Activated CD4-positive, alpha-beta T cell treated with anti-CD3 and anti-CD28 coated beads for 4 hours (primary cell): ENCODE data around the gene PPFIA1.
"Not testable (repeated sequence)": the region's sequence is repeated elsewhere in the genome, so short reads cannot be mapped to it uniquely, and the experiment has no call there.

ENCODE experiments used
- DNase-seq, 2 donors: peaks; one replicate each; pipeline ENCODE4 v3.0.0-alpha.2; 2020

The PPFIA1 gene

DNA sequence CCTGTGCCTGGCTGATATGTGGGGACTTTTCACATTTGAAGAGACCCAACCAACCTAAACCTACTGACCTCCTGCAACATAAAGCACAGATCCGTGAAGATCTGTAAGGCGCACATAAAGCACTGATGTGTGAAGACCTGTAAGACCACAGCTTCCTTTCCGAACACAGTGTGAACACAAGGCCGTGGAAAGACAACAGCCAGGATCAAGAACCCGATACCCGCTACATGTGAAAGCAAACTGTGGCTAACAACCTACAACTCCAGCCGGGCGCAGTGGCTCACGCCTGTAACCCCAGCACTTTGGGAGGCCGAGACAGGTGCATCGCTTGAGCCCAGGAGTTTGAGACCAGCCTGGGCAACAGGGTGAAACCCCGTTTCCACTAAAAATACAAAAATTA, 17.6 kb upstream of the PPFIA1 start:
- no peak for DNase-seq

DNA sequence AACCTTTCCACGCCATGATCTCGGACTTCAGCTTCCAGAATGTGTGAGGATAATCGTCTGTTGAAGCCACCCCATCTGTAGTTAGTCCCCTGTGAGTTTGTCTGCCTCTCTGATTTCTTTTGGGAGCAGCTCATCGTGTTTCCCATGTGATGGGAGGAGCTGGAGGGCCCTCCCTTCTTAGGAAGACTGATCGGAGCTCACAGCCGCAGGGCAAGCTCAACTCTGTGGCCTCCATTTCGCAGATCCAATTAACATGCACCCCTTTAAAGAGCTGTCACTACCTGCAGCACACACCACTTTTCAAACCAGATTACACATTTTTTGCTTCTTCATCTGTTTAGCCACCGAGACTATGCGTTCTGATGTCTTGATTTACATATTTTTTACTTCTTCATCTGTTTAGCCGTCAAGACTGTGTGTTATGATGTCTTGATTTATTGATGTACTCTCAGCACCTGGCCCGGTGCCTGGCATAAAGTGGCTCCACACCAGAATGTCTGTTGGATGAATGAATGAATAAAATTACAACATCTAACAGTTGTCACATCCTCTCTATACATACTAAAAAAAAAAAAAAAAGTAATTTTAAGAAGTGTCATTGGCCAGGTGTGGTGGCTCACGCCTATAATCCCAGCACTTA, 14.9 kb upstream of the PPFIA1 start:
- DNase-seq: no peak

DNA sequence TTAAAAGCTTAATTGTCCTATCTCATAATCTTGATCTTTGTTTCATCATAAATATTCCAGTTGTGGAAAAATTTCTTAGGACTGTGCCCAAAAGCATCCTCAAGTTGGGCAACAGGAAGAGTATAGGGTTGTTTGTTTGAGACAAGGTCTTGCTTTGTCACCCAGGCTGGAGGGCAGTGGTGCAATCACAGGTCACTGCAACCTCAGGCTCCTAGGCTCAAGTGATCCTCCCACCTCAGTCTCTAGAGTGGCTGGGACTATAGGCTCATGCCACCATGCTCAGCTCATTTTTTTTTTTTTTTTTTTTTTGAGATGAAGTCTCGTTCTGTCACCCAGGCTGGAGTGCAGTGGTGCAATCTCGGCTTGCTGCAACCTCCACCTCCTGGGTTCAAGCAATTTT, 11.4 kb upstream of the PPFIA1 start:
- not testable (repeated sequence) for DNase-seq

DNA sequence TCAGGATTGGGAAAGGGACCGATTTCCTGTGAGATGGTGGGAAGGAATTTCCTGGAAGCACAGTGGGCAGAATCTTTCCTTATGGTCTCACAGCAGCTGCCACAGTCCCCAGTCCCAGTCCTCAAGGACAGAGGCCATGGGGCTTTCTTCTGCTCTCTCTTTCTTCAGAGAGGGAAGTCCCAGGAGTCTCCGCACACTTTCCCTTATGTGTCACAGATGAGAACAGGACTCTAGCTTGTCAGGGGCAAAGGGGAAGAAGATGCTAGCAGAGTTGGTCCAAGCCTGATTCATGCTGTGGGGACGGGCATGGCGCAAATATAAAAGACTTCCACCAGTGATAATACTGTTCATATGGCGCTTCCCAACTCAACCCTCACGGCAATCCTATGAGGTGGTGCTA, 7.5 kb upstream of the PPFIA1 start:
- DNase-seq: no peak

DNA sequence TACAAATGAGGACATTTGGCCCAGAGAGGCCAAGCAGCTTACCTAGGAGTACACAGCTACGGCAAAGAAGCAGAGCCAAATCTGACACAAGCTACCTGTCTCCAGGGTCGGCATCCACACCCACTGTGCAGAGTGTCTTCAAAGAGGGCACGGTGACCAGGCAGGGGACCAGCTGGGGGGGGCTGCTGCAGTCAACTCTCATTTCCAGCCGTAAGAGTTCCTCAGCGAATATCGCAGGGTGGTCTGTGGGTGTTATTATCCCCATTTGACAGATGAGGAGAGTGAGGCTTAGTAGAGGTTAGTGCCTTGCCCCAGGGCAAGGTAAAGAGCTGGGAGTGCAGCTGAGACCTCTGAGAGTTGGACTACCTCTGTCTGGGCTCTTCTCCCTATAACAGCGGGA, 7.1 kb upstream of the PPFIA1 start:
- DNase-seq: no peak

DNA sequence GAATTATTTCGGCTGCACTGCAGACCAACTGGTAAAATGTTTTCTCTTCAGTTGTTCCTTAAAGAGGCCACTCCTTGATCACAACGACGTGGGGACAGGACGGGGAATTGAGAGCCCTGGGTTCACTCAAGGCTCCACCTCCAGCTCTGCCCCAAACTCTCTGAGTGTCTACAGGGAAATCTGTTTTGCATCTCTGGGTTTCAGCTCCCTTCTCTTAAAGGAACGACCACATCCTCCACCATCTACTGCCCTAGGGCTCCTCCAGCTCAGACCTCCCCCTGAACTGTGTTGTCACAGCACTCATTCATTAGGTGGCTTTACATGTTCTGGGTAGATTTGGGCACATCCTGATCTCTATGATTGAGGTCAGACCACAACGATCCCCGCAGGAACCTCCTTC, 5.1 kb upstream of the PPFIA1 start:
- DNase-seq: no peak

DNA sequence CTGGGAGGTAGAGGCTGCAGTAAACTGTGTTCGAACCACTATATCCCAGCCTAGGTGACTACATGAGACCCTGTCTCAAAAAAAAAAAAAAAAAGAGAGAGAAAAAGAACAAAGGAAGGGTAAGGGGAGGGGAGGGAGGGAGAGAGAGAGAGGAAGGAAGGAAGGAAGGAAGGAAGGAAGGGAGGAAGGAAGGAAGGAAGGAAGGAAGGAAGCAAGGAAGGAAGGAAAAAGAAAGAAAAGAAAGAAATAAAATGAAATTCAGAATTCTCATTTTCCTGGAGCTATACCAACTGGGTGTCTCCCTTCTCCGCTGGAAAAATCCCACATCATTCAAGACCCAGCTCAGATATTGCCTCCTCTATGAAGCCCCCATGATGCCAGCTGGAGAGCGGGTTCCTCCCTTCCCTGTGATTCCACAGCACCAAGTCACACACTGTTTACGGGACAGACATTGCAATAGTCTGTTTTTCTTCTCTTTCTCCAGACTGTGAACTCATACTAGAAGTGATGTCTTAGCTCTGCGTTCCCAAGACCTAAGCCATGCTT, 3.0 kb upstream of the PPFIA1 start:
- DNase-seq: no peak

DNA sequence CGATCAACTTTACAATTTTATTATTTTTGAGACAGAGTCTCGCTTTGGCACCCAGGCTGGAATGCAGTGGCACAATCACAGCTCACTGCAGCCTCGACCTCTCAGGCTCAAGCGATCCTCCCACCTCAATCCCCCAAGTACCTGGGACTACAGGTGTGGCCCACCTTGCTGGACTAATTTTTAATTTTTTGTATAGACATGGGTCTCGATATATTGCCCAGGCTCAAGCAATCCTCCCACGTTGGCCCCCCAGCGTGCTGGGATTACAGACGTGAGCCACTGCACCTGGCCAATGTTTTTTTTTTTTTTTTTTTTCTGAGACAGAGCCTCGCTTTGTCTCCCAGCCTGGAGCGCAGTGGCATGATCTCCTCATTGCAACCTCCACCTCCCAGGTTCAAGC, 2.0 kb upstream of the PPFIA1 start:
- DNase-seq: no peak

DNA sequence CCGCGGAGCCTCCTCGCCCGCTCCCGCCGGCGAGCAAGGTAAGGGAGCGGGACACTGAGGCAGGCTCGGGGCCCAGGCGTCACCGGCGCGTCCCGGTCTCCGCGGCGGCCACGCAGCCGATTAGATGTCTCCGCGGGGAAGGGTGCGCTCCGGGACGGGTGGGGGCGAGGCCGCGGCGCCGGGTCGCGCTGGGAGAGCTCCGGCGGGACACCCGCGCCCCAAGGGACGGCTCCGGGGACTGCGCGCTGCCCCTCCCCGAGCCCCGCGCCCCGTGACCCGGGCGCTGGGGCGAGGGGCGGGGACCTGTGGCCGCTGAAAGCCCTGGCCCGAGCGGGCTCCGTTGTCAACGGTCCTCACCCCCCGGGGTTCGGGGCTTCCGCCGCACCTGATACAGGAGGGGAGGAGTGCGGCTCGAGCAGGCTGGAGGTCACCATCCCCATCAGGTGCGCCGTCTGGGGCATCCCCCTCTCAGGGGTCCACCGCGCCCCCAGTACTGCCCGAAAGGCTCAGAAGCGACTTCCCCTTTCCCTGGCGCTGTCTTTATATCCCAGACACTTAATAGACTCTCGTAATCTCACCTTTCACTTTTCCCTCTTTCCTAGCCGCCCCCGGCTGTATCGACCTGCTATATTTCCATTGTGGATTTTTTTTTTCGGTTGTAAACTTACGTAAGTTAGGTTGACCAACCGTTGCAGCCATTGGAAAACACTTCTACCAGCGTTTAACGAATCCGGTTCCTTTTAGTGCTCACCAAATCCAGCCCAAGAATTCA, 573 bp downstream of the PPFIA1 start:
- DNase-seq: peak; percentile 26 to 38

DNA sequence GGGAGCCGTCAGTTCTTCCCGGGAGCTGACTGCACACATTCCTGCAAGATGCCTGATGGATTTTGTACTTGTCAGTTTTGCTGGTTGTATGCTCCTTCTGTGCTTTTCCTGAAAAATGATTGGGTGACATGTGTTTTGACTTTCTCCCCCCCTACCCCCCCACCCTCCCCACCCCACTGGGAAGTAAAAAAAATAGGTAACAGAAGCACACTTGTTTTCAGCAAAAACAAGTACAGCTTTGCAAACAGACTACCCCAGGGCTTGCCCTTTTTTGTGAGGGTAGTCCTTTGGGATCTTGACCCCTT, 1.1 kb downstream of the PPFIA1 start:
- DNase-seq: no peak

DNA sequence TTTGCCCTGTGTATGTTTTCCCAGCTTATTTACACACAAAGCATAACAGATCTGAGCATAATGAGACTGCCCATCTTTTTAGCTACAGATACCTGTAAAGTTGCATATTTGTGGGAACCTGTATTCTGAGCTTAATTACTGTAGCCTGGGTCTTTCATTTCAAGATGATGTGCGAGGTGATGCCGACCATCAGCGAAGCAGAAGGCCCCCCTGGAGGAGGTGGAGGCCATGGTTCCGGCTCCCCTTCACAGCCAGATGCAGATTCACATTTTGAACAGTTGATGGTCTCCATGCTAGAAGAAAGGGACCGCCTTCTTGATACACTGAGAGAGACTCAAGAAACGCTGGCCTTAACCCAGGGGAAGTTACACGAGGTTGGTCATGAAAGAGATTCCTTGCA, 1.5 kb downstream of the PPFIA1 start:
- DNase-seq: no peak

DNA sequence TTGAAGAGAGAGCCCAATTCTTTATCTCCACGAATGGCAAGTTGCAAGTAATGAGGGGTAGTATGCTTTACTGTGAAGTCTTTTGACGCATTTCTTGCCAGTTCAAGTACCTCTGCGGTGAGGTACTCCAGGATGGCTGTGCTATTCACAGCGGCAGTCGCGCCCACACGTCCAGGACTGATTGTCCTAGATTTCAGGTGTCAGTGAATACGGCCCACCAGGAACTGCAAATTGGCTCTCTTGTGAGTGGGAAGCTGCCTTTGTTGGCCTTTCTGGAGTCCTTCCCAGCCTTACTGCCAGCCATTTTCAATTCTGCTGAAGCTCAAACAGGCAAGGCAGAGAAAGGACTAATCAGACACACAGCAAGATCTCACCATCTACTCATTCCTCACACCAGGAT, 8.5 kb downstream of the PPFIA1 start:
- DNase-seq: no peak

DNA sequence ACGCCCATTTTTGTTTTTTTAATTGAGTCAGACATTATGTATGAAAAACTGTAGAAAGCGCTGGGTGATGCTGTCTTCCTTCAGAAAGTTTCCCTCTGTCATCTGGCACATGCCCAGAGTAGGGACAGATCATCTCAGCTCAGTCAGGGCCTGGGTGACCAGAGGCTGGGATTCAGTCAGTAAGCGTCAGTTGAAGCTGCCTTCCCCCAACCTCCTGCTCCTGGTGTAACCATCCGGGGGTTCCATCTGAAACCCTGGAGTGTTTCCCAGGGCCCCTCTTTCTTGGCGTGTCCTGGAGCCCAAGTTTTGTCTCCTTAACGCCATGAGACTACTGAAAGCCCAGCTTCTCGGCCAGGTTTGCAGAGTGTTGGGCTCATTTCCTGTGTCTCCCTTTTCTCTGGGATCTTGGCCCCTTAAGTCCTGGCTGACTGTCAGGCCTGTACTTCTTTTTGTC, 10.7 kb downstream of the PPFIA1 start:
- DNase-seq: no peak

DNA sequence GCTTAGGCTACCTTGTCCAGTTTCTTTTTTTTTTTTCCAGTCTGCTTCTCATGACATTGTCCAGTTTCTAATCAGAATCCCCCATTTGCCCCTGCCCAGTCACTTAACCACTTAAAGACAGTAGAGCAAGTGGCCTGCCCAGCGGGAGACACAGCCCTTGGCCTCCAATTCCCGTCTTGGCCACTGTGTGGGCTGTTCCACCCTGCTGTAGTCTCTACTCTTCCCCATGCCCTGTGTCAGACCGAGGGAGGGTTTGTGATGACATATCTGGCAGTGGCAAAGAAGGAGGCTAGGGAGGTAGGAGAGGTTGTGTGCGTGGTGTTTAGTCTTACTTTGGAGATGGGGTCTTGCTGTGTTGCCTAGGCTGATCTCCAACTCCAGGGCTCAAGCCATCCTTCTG, 11.5 kb downstream of the PPFIA1 start:
- DNase-seq: no peak

DNA sequence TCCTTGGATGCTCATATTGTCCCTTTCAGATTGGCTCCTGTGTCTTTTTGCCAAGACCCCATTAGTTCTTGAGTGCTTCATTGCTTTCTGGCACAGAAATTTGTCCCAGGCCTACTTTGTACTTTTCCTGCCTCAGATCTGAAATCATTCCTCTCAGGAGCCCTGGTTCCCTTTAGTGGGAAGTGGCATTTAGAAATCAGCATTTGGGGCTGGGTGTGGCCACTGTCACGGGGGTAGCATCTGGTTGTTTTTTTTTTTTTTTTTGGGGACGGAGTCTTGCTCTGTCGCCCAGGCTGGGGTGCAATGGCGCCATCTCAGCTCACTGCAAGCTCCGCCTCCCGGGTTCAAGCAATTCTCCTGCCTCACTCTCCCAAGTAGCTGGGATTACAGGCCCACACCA, 18.2 kb downstream of the PPFIA1 start:
- DNase-seq: no peak

DNA sequence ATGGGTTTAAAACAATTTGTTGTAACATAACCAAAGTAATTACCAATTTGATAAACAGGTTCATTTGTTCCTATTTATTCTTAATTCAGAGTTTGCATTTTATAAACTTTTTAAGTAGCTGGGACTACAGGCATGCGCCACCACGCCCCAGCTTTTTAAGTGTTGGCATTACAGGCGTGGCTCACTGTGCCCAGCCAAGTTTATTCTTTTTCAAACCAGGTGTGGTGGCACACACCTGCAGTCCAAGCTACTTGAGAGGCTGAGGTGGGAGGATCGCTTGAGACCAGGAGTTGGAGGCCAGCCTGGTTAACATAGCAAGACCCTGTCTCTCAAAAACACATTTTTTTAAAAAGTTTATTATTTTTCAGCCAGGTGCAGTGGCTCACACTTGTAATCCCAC, 19.1 kb downstream of the PPFIA1 start:
- DNase-seq: no peak

DNA sequence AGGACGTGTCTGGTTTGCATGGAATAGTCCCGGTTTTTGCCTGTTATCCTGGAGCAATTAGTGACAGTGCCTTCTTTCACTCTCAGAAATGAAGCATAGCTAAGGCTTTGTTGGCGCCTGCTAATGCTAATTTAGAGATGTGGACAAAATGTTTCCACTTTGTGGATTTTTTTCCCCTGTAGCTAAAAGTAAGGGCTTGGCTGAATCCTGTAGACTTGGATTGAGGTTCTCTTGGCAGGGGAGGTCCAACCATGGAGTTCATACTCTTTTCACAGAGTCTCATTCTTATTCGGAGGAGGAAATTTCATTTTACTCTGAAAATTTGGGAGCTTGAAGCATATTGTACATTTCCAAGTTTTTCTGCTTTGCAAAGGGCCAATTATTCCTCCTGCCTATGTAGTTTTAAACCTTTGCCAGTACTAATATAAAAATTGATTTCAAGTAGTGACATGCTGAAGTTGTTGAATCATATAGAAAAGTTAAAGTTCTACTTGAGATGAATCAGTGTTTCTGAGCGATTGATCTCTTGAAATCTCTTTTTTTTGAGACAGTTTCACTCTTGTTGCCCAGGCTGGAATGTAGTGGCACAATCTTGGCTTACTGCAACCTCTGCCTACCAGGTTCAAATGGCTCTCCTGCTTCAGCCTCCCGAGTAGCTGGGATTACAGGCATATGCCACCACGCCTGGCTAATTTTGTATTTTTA, 20.0 kb downstream of the PPFIA1 start:
- no peak for DNase-seq

DNA sequence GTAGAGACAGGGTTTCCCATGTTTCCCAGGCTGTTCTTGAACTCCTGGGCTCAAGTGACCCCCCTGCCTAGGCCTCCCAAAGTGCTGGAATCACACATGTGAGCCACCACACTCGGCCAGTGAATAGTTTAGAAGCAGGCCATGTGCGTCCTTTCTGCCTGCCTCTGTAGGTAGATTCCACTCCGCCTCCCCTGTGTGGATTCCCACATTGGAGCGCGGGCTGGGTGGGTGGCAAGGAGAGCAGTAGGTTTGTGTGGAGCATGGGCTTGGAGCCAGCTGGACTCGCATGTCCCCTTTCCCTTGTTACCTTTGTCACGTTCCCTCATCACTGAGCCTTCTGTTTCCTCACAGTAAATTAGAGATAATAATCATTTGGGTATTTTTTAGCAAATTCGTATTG, 21.7 kb downstream of the PPFIA1 start:
- DNase-seq: no peak

DNA sequence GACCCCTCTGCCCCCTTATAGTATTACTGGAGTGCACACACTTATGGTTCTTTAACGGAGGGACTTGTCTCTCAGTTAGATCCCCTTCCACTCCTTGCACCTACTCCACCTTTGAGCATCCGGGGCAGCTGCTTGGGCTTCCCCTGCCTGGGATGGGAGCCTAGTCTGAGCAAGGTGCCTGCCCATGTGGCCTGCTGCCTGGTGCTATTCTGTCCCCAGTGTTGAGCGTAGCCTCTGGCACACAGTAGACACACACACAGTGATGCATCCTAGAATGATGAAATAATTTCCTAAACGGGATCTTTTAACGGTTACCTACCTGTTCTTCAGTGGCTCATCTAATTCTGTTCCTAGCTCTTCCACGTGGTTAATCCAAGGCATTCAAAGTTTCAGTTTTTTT, 22.4 kb downstream of the PPFIA1 start:
- no peak for DNase-seq

DNA sequence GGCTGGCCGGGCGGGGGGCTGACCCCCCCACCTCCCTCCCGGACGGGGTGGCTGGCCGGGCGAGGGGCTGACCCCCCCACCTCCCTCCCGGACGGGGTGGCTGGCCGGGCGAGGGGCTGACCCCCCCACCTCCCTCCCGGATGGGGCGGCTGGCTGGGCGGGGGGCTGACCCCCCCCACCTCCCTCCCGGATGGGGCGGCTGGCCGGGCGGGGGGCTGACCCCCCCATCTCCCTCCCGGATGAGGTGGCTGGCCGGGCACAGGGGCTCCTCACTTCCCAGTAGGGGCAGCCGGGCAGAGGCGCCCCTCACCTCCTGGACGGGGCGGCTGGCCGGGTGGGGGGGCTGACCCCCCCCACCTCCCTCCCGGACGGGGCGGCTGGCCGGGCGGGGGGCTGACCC, 24.7 kb downstream of the PPFIA1 start:
- not testable (repeated sequence) for DNase-seq

DNA sequence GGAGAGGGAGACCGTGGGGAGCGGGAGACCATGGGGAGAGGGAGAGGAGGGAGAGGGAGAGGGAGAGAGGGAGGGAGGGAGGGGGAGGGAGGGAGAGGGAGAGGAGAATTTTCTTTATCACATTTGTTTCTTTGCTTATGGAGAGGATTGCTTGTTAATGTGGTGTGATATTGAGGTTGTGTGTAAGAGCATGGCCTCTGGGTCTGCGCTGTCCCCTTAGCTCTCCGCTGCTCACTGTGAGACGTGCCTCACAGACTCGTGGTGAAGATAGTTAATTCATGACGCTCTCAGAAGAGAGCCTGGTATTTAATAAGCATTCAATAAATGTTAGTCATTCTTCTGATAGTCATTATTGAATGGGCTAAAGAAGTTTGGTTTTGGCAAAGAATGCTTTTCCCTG, 26.2 kb downstream of the PPFIA1 start:
- DNase-seq: no peak

DNA sequence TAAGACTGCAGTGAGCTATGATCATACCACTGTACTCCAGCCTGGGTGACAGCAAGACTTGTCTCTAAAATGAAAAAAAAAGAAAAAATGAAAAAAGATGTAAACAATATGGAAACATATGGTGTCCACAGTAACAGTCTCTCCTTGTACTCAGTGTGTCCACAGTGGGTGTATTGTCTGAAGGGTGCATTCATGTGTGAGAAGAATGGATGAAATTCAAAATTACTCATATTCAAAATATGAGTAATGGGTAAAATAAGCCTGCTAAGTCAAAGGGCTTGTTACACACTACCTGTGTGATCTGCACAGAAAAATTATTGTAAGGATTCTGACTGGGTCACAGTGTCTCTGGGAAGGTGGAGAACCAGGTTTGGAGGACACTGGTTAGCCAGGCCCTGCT, 26.9 kb downstream of the PPFIA1 start:
- no peak for DNase-seq

DNA sequence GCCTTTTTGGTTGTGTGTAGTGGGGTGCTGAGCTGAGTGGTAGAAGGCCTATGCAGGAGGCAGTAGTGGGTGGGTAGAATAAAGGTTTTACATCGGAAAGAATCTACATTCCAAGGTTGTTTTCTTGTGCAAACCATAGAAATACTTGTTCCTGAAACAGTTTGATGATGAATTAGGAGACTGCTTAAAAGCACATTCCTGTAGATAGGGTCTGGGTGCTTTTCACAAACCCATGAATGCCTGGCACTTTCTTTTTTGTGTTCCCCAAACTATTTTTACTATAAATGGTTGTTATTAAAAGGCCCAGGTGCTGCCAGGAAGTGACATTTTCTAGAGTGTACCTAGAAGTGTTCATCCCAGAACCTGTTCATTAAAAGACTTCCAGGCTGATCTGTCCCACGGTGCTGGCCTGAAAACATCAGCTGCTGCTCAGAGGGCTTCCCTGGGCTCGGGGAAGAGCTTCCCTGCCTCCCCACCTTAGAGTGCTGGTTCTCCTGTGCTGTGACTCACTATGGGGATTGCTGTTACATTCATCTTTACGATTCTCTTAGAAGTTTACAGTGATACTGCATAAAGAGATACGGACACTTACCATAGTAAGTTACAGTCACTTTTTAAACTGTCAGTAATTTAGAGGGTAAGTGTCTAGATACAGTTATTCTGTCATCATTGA, 27.9 kb downstream of the PPFIA1 start:
- no peak for DNase-seq

DNA sequence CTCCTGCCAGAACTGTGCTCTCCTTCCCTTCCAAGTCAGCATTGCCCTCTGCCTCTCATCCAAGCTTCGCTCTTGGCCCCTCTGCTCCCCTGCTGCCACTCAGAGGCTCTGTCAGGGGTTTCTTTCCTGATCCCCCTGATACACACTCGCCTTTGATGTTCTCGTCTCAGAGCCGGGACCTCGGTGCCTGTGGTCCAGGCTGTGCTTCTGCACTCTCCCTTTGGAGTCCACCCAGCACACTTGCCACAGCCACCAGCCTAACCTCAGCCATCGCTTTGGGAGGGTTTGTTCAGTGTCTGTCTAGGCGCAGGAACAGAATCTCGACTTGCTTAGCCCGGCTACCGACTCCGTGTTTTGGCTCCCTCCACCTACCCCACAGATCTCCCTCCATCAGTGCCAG, 29.1 kb downstream of the PPFIA1 start:
- DNase-seq: no peak
